Measurements from ENCODE around the gene CCIN. TPM values are rescaled to one million over a fixed set of nuclear protein-coding genes. Genes with fewer than 3 reads are reported as not detected.

CCIN gene
- not detected in 2 replicates for total RNA-seq (2021)
- percentile 15 among the genes with signal in this experiment for Bru-seq, nascent RNA
- BruChase-seq, experiment 1, labeled RNA remaining after a 2-hour chase = not detected
- BruChase-seq, experiment 2, labeled RNA remaining after a 6-hour chase = not detected
- long read RNA-seq = 0 reads

- no peak within 1 kb of the TSS for H3K4me3 ChIP-seq
- no peaks in the 10 kb centered on the region for H3K4me1 ChIP-seq (replicated peaks; ENCODE audit: insufficient read depth)
- ChIA-PET POLR2A (ENCODE audit: unreplicated experiment) (interaction anchor here (0.6 kb wide), 1 partner anchor 216 kb away, joined by 3 read pairs; no protein-coding TSS in a partner anchor), CTCF (no interaction called here)
- no peaks in the 10 kb centered on the region for H3K27me3 ChIP-seq (ENCODE audit: insufficient read depth, low read depth)
- no peak within 1 kb of the TSS for H3K27ac ChIP-seq
- no TSS peak for BruUV-seq (replicated peaks)
- H2AFZ ChIP-seq = no peak within 1 kb of the TSS
- H3F3A ChIP-seq (ENCODE audit: insufficient read depth, low read depth) = no peaks in the 10 kb centered on the region
- H3K4me2 ChIP-seq = no peak within 1 kb of the TSS
- no peaks in the 10 kb centered on the region for H3K9me2 ChIP-seq (ENCODE audit: insufficient read depth)
- no peak for TF ChIP-seq EZH2 (IDR thresholded peaks at IDR 0.05; ENCODE audit: low read depth)
- TF ChIP-seq, protein P1, sequence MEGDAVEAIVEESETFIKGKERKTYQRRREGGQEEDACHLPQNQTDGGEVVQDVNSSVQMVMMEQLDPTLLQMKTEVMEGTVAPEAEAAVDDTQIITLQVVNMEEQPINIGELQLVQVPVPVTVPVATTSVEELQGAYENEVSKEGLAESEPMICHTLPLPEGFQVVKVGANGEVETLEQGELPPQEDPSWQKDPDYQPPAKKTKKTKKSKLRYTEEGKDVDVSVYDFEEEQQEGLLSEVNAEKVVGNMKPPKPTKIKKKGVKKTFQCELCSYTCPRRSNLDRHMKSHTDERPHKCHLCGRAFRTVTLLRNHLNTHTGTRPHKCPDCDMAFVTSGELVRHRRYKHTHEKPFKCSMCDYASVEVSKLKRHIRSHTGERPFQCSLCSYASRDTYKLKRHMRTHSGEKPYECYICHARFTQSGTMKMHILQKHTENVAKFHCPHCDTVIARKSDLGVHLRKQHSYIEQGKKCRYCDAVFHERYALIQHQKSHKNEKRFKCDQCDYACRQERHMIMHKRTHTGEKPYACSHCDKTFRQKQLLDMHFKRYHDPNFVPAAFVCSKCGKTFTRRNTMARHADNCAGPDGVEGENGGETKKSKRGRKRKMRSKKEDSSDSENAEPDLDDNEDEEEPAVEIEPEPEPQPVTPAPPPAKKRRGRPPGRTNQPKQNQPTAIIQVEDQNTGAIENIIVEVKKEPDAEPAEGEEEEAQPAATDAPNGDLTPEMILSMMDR (conservative IDR thresholded peaks at IDR 0.05) = no peak
- no peaks in the 10 kb centered on the region for H3K79me2 ChIP-seq (ENCODE audit: low read depth)
- H3K9me3 ChIP-seq (ENCODE audit: insufficient read depth, low read depth) = no peaks in the 10 kb centered on the region
- H4K20me1 ChIP-seq (ENCODE audit: insufficient read depth) = no peaks in the 10 kb centered on the region
- intact Hi-C loops (cut with micrococcal nuclease; ENCODE audit: unreplicated experiment) = loop anchor here (5.0 kb wide), 1 partner anchor 147 kb away; no protein-coding TSS in a partner anchor
- no peak for DNase-seq
- no peaks in the 10 kb centered on the region for H3K36me3 ChIP-seq (ENCODE audit: low read depth)
Observed at GRCh38 chr9:36169166-36169565, at the start of gene CCIN. TSS of gene CCIN (plus strand) at chr9:36169388. CDS start at chr9:36169503, 115 bp downstream.

GRCh38 chr9:36119476-36119875, 49.7 kb upstream of the CCIN start:
- Histone ChIP-seq H3K4me2 (no peak overlapping the region), H3K9me2 (ENCODE audit: insufficient read depth) (no peaks in the 10 kb centered on the region), H3K27ac (no peak overlapping the region), H3K9me3 (ENCODE audit: insufficient read depth, low read depth) (no peaks in the 10 kb centered on the region), H3K36me3 (ENCODE audit: low read depth) (no peaks in the 10 kb centered on the region), H3F3A (ENCODE audit: insufficient read depth, low read depth) (no peaks in the 10 kb centered on the region), H2AFZ (no peak overlapping the region), H3K4me1 (replicated peaks; ENCODE audit: insufficient read depth) (no peaks in the 10 kb centered on the region), H3K79me2 (ENCODE audit: low read depth) (no peaks in the 10 kb centered on the region), H4K20me1 (ENCODE audit: insufficient read depth) (no peaks in the 10 kb centered on the region), H3K27me3 (ENCODE audit: insufficient read depth, low read depth) (no peaks in the 10 kb centered on the region), H3K4me3 (no peak overlapping the region)
- POLR2A ChIA-PET (ENCODE audit: unreplicated experiment) = no interaction called here
- no TSS peak for BruUV-seq (replicated peaks)
- TF ChIP-seq, protein P1 (conservative IDR thresholded peaks at IDR 0.05) = no peak
- TF ChIP-seq EZH2 (IDR thresholded peaks at IDR 0.05; ENCODE audit: low read depth) = no peak
- CTCF ChIA-PET = no interaction called here
- no peak for DNase-seq
- intact Hi-C loops (cut with micrococcal nuclease; ENCODE audit: unreplicated experiment) = no loop called here

DNA sequence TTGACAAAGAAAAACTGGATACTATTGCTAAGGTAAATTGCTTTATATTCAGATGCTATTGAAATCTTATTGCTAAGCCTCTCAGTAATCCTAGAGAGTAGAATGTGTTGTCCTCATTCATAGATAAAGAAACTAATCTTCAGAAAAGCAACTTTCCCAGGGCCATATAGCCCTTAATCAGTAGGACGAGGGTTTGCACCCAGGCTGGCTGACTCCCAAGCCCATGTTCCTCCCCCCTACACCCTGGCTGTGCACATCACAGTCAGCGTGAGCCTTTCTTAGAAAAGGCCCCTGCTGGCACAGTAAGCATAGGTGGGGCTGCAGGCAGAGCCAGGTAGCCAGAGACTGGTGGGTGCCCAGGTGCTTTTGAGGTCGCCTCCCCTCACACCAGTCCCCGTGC, 48.5 kb upstream of the CCIN start:
- no peaks in the 10 kb centered on the region for H3K9me2 ChIP-seq (ENCODE audit: insufficient read depth)
- TF ChIP-seq EZH2 (IDR thresholded peaks at IDR 0.05; ENCODE audit: low read depth) = no peak
- no peaks in the 10 kb centered on the region for H3K36me3 ChIP-seq (ENCODE audit: low read depth)
- no TSS peak for BruUV-seq (replicated peaks)
- no peaks in the 10 kb centered on the region for H3K4me1 ChIP-seq (replicated peaks; ENCODE audit: insufficient read depth)
- POLR2A ChIA-PET (ENCODE audit: unreplicated experiment) = no interaction called here
- H4K20me1 ChIP-seq (ENCODE audit: insufficient read depth) = no peaks in the 10 kb centered on the region
- CTCF ChIA-PET = no interaction called here
- H3K4me3 ChIP-seq = no peak overlapping the region
- H2AFZ ChIP-seq = no peak overlapping the region
- no peak for DNase-seq
- H3K27ac ChIP-seq = no peak overlapping the region
- H3F3A ChIP-seq (ENCODE audit: insufficient read depth, low read depth) = no peaks in the 10 kb centered on the region
- intact Hi-C loops (cut with micrococcal nuclease; ENCODE audit: unreplicated experiment) = no loop called here
- no peaks in the 10 kb centered on the region for H3K79me2 ChIP-seq (ENCODE audit: low read depth)
- H3K9me3 ChIP-seq (ENCODE audit: insufficient read depth, low read depth) = no peaks in the 10 kb centered on the region
- no peaks in the 10 kb centered on the region for H3K27me3 ChIP-seq (ENCODE audit: insufficient read depth, low read depth)
- no peak overlapping the region for H3K4me2 ChIP-seq

DNA sequence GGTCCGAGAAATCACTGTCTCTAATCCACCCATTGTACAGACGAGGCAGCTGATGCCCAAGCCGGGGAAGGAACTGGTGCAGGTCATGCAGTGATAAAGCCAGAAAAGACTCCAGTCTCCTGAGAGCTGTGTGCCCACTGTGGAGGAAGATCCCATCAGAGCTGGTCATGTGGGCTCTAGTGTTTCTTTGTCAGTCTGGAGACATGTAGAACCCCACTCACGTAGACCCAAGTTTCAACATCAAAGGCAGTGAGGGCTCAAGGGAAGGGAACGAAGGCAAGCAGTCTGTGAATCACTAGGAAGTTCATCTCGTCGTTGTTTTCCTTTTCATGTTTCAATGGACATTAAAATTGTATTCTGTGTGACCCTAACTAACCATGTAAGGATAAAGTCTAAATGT, 47.2 kb upstream of the CCIN start:
- H3K4me3 ChIP-seq = no peak overlapping the region
- BruUV-seq (replicated peaks) = no TSS peak
- no peak overlapping the region for H3K4me2 ChIP-seq
- H3K27me3 ChIP-seq (ENCODE audit: insufficient read depth, low read depth) = no peaks in the 10 kb centered on the region
- H3K79me2 ChIP-seq (ENCODE audit: low read depth) = no peaks in the 10 kb centered on the region
- H3K9me3 ChIP-seq (ENCODE audit: insufficient read depth, low read depth) = no peaks in the 10 kb centered on the region
- H2AFZ ChIP-seq = no peak overlapping the region
- no peaks in the 10 kb centered on the region for H3K36me3 ChIP-seq (ENCODE audit: low read depth)
- no peaks in the 10 kb centered on the region for H3K4me1 ChIP-seq (replicated peaks; ENCODE audit: insufficient read depth)
- ChIA-PET CTCF (no interaction called here), POLR2A (ENCODE audit: unreplicated experiment) (no interaction called here)
- no peaks in the 10 kb centered on the region for H3F3A ChIP-seq (ENCODE audit: insufficient read depth, low read depth)
- intact Hi-C loops (cut with micrococcal nuclease; ENCODE audit: unreplicated experiment) = no loop called here
- no peak overlapping the region for H3K27ac ChIP-seq
- no peak for TF ChIP-seq EZH2 (IDR thresholded peaks at IDR 0.05; ENCODE audit: low read depth)
- DNase-seq = no peak
- H4K20me1 ChIP-seq (ENCODE audit: insufficient read depth) = no peaks in the 10 kb centered on the region
- H3K9me2 ChIP-seq (ENCODE audit: insufficient read depth) = no peaks in the 10 kb centered on the region

Data from PC-9 (cell line).